ENCODE results near the gene PRKCA. TPM values are rescaled to one million over a fixed set of nuclear protein-coding genes. Genes with fewer than 3 reads are reported as not detected.
"Not testable (repeated sequence)": the region's sequence is repeated elsewhere in the genome, so short reads cannot be mapped to it uniquely, and the experiment has no call there.

PRKCA gene
- total RNA-seq, 4 donors from 2014 or later: 26.0 to 89.0 (median 32.8) TPM

- Histone ChIP-seq H3K4me3 (no peak overlapping the region), H3K4me1 (peaks cover 0 to 4% (median 0%) of the 10 kb centered on the region in 3 donors), H3K9me3 (no peaks in the 10 kb centered on the region), H3K27ac (no peak overlapping the region), H3K27me3 (no peaks in the 10 kb centered on the region), H3K36me3 (no peaks in the 10 kb centered on the region)
- TF ChIP-seq POLR2AphosphoS5 (IDR thresholded peaks at IDR 0.05) (no peak), CTCF (IDR thresholded peaks at IDR 0.05) (no peak), POLR2A (IDR thresholded peaks at IDR 0.05) (no peak), EP300 (IDR thresholded peaks at IDR 0.05) (no peak)
- no peak for ATAC-seq
- 89 to 96% methylated on average over 4 to 6 of the region's 6 CpGs for WGBS, 2 donors (ENCODE audit: low coverage in 1 of 2)
Measured at GRCh38 chr17:66296289-66296725, 6.1 kb upstream of the PRKCA start.

- WGBS, 2 donors (ENCODE audit: low coverage in 1 of 2): 94 to 100% methylated on average over 6 to 7 of the region's 9 CpGs
- not testable (repeated sequence) for H3K9me3 ChIP-seq, H3K27ac ChIP-seq, H3K4me3 ChIP-seq, ATAC-seq, H3K4me1 ChIP-seq, H3K36me3 ChIP-seq, H3K27me3 ChIP-seq
Measured at GRCh38 chr17:66297443-66297842, 5.0 kb upstream of the PRKCA start.

- no peak overlapping the region for H3K4me3 ChIP-seq
- ATAC-seq: no peak
- peaks cover 0 to 22% (median 0%) of the 10 kb centered on the region in 3 donors for H3K4me1 ChIP-seq
- WGBS, 2 donors (ENCODE audit: low coverage in 1 of 2): 95 to 100% methylated on average over 3 to 4 of the region's 4 CpGs
- TF ChIP-seq EP300 (IDR thresholded peaks at IDR 0.05) (no peak), CTCF (IDR thresholded peaks at IDR 0.05) (no peak), POLR2A (IDR thresholded peaks at IDR 0.05) (no peak), POLR2AphosphoS5 (IDR thresholded peaks at IDR 0.05) (no peak)
- H3K36me3 ChIP-seq: no peaks in the 10 kb centered on the region
- no peaks in the 10 kb centered on the region for H3K9me3 ChIP-seq
- H3K27ac ChIP-seq: no peak overlapping the region
- H3K27me3 ChIP-seq: no peaks in the 10 kb centered on the region
Measured at GRCh38 chr17:66299711-66300110, 2.7 kb upstream of the PRKCA start.

GRCh38 chr17:66300956-66301355 lies 1.5 kb upstream of the PRKCA start:
- Histone ChIP-seq H3K4me3 (no peak overlapping the region), H3K9me3 (no peaks in the 10 kb centered on the region), H3K27me3 (no peaks in the 10 kb centered on the region), H3K27ac (no peak overlapping the region), H3K4me1 (peaks cover 0 to 24% (median 0%) of the 10 kb centered on the region in 3 donors), H3K36me3 (no peaks in the 10 kb centered on the region)
- no peak for TF ChIP-seq EP300 (IDR thresholded peaks at IDR 0.05)
- no peak for TF ChIP-seq POLR2A (IDR thresholded peaks at IDR 0.05)
- no peak for TF ChIP-seq CTCF (IDR thresholded peaks at IDR 0.05)
- TF ChIP-seq POLR2AphosphoS5 (IDR thresholded peaks at IDR 0.05): no peak
- WGBS, 2 donors (ENCODE audit: low coverage in 1 of 2): 84 to 86% methylated on average over 5 to 8 of the region's 8 CpGs
- no peak for ATAC-seq

GRCh38 chr17:66301367-66301863 lies 998 bp upstream of the PRKCA start:
- 41 to 48% methylated on average over 13 to 14 of the region's 14 CpGs for WGBS, 2 donors (ENCODE audit: low coverage in 1 of 2)
- Histone ChIP-seq H3K4me3 (peak overlapping the region; percentile 41 to 71), H3K4me1 (peaks cover 0 to 29% (median 0%) of the 10 kb centered on the region in 3 donors), H3K27me3 (no peaks in the 10 kb centered on the region), H3K9me3 (no peaks in the 10 kb centered on the region), H3K36me3 (no peaks in the 10 kb centered on the region), H3K27ac (peak overlapping the region in 3 of 4 donors; percentile 86 to 93 (median 91))
- no peak for ATAC-seq
- no peak for TF ChIP-seq EP300 (IDR thresholded peaks at IDR 0.05)
- no peak for TF ChIP-seq POLR2AphosphoS5 (IDR thresholded peaks at IDR 0.05)
- TF ChIP-seq POLR2A (IDR thresholded peaks at IDR 0.05): no peak
- no peak for TF ChIP-seq CTCF (IDR thresholded peaks at IDR 0.05)

All from gastroesophageal sphincter (tissue), 4 donors.